H9 (cell line): ENCODE data around the gene MBD5. TPM values are rescaled to one million over a fixed set of nuclear protein-coding genes. Genes with fewer than 3 reads are reported as not detected.

Experiments
- DNase-seq: peaks from one replicate; pipeline ENCODE4 v3.0.0-alpha.2; 2017
- H2AFZ ChIP-seq: one replicate; pipeline ENCODE4 v1.6.1; 2013; ENCODE audit warnings: mild to moderate bottlenecking, low read length, control low read depth, moderate library complexity
- H2AK5ac ChIP-seq: 2 replicates; pipeline ENCODE4 v1.6.1; 2013; ENCODE audit warnings: low read length, control low read depth, mixed read lengths; ENCODE audit not compliant: insufficient read length
- H2BK120ac ChIP-seq: one replicate; pipeline ENCODE4 v1.6.1; 2013; ENCODE audit warnings: low read depth, mild to moderate bottlenecking, low read length, control low read depth, inconsistent platforms; ENCODE audit not compliant: poor library complexity, severe bottlenecking
- H2BK12ac ChIP-seq: 2 replicates; pipeline ENCODE4 v1.6.1; 2013; ENCODE audit warnings: low read length, control low read depth, mixed read lengths, low read depth; ENCODE audit not compliant: insufficient read length
- H2BK15ac ChIP-seq: 2 replicates; pipeline ENCODE4 v1.6.1; 2013; ENCODE audit warnings: low read depth, low read length, control low read depth
- H2BK20ac ChIP-seq: one replicate; pipeline ENCODE4 v1.6.1; 2013; ENCODE audit warnings: low read depth, mild to moderate bottlenecking, low read length, control low read depth, inconsistent platforms; ENCODE audit not compliant: poor library complexity, severe bottlenecking
- H2BK5ac ChIP-seq: 2 replicates; pipeline ENCODE4 v1.6.1; 2013; ENCODE audit warnings: low read length, control low read depth, mixed read lengths; ENCODE audit not compliant: insufficient read length
- H3K14ac ChIP-seq: 2 replicates; pipeline ENCODE4 v1.6.1; 2013; ENCODE audit warnings: low read length, control low read depth; ENCODE audit not compliant: insufficient read depth
- H3K18ac ChIP-seq: 2 replicates; pipeline ENCODE4 v1.6.1; 2013; ENCODE audit warnings: low read depth, mild to moderate bottlenecking, mixed read lengths, low read length, control low read depth; ENCODE audit not compliant: insufficient read length
- H3K23ac ChIP-seq: 2 replicates; pipeline ENCODE4 v1.6.1; 2013; ENCODE audit warnings: low read length, control low read depth, mixed read lengths, low read depth; ENCODE audit not compliant: insufficient read length
- H3K23me2 ChIP-seq: 2 replicates; pipeline ENCODE4 v1.6.1; 2013; ENCODE audit warnings: low read depth, mild to moderate bottlenecking, mixed read lengths, low read length, control low read depth; ENCODE audit not compliant: insufficient read length, poor library complexity, severe bottlenecking
- H3K27ac ChIP-seq: 2 replicates; pipeline ENCODE4 v1.5.1; 2013; ENCODE audit warnings: low read length, control low read depth, mixed read lengths, low read depth; ENCODE audit not compliant: insufficient read length
- H3K27me3 ChIP-seq: 2 replicates; pipeline ENCODE4 v1.6.1; 2013; ENCODE audit warnings: low read length, control low read depth, inconsistent platforms; ENCODE audit not compliant: insufficient read depth
- H3K4ac ChIP-seq: 2 replicates; pipeline ENCODE4 v1.6.1; 2013; ENCODE audit warnings: low read depth, mild to moderate bottlenecking, control low read depth, inconsistent platforms, low read length, moderate library complexity
- H3K4me1 ChIP-seq: 2 replicates; pipeline ENCODE4 v1.6.1; 2013; ENCODE audit warnings: low read length, control low read depth, inconsistent platforms; ENCODE audit not compliant: insufficient read depth
- H3K4me2 ChIP-seq: 2 replicates; pipeline ENCODE4 v1.6.1; 2013; ENCODE audit warnings: low read length, control low read depth, mixed read lengths; ENCODE audit not compliant: insufficient read length, insufficient read depth
- H3K56ac ChIP-seq: 2 replicates; pipeline ENCODE4 v1.6.1; 2013; ENCODE audit warnings: low read depth, mild to moderate bottlenecking, mixed read lengths, low read length, control low read depth; ENCODE audit not compliant: insufficient read length
- H3K79me1 ChIP-seq: 2 replicates; pipeline ENCODE4 v1.6.1; 2013; ENCODE audit warnings: low read depth, mild to moderate bottlenecking, moderate library complexity, low read length, control low read depth, inconsistent platforms; ENCODE audit not compliant: insufficient read depth, poor library complexity, severe bottlenecking
- H3K79me2 ChIP-seq: 2 replicates; pipeline ENCODE4 v1.6.1; 2013; ENCODE audit warnings: low read length, control low read depth, inconsistent platforms; ENCODE audit not compliant: insufficient read depth
- H3K9ac ChIP-seq: 2 replicates; pipeline ENCODE4 v1.6.1; 2013; ENCODE audit warnings: low read length, control low read depth, mixed read lengths; ENCODE audit not compliant: insufficient read length; ENCODE audit errors: extremely low read depth
- H3K9me3 ChIP-seq: one replicate; pipeline ENCODE4 v1.6.1; 2013; ENCODE audit warnings: low read depth, low read length, inconsistent platforms; ENCODE audit not compliant: control insufficient read depth
- H3T11ph ChIP-seq: one replicate; pipeline ENCODE4 v1.6.1; 2013; ENCODE audit warnings: mild to moderate bottlenecking, low read length, control low read depth, inconsistent platforms
- H4K20me1 ChIP-seq: one replicate; pipeline ENCODE4 v1.6.1; 2013; ENCODE audit not compliant: control insufficient read depth, insufficient read length, insufficient read depth
- H4K5ac ChIP-seq: 2 replicates; pipeline ENCODE4 v1.6.1; 2013; ENCODE audit warnings: low read depth, mild to moderate bottlenecking, mixed read lengths, low read length, control low read depth; ENCODE audit not compliant: insufficient read length
- H4K8ac ChIP-seq: replicated peaks from 2 replicates; pipeline ENCODE4 v1.6.1; 2013; ENCODE audit warnings: low read length, control low read depth, mixed read lengths, low read depth; ENCODE audit not compliant: insufficient read length
- H4K91ac ChIP-seq: 2 replicates; pipeline ENCODE4 v1.6.1; 2013; ENCODE audit warnings: low read depth, mild to moderate bottlenecking, moderate library complexity, mixed read lengths, low read length, control low read depth; ENCODE audit not compliant: insufficient read length
- H3K27ac Mint-ChIP-seq, 3 experiments: 2 replicates in 2 of 3; 3 replicates in 1 of 3; pipeline ENCODE4 v1.8.0; 2020 to 2021; ENCODE audit warnings: mixed read lengths in 3 of 3, mild to moderate bottlenecking in 1 of 3, moderate library complexity in 1 of 3
- H3K27me3 Mint-ChIP-seq: 2 replicates; pipeline ENCODE4 v1.8.0; 2021; ENCODE audit warnings: low read depth, mild to moderate bottlenecking, moderate library complexity, mixed read lengths
- H3K36me3 Mint-ChIP-seq, 3 experiments: 2 replicates in 2 of 3; 3 replicates in 1 of 3; pipeline ENCODE4 v1.8.0; 2020 to 2021; ENCODE audit warnings: low read depth in 3 of 3, mixed read lengths in 3 of 3; ENCODE audit not compliant: insufficient read depth in 1 of 3
- H3K4me1 Mint-ChIP-seq, 2 experiments: 2 replicates each; pipeline ENCODE4 v1.8.0; 2020; ENCODE audit warnings: mixed read lengths in 2 of 2
- H3K4me3 Mint-ChIP-seq, 2 experiments: 2 replicates in 1 of 2; 3 replicates in 1 of 2; pipeline ENCODE4 v1.8.0; 2020 to 2021; ENCODE audit warnings: mild to moderate bottlenecking in 2 of 2, mixed read lengths in 2 of 2, moderate library complexity in 1 of 2
- H3K9me3 Mint-ChIP-seq, 2 experiments: 2 replicates in 1 of 2; 3 replicates in 1 of 2; pipeline ENCODE4 v1.8.0; 2020; ENCODE audit warnings: mild to moderate bottlenecking in 2 of 2, mixed read lengths in 2 of 2, moderate library complexity in 1 of 2
- CTCF ChIP-seq: fragments of 200-600 bp; sonication (generic); conservative IDR thresholded peaks from 3 replicates; pipeline ENCODE4 v1.8.0; 2021; ENCODE audit warnings: antibody characterized with exemption, mild to moderate bottlenecking
- WGBS: extraction: QIAGEN DNeasy Blood & Tissue Kit; methylation state at CpG from one replicate; pipeline ENCODE4 v1.1.7; 2013; ENCODE audit warnings: missing lambda C conversion rate, low lambda C conversion rate, mixed read lengths; ENCODE audit not compliant: insufficient read length; ENCODE audit errors: extremely low coverage; 5-methylcytosine and 5-hydroxymethylcytosine counted together
- total RNA-seq: library from RNA; stranded (reverse); gene quantifications from 2 replicates; pipeline ENCODE4 v1.2.1, GENCODE V29; 2021

MBD5 gene
- total RNA-seq, 1 experiment from 2014 or later = 23.1 TPM

GRCh38 chr2:148026573-148026972 is 5.7 kb downstream of the MBD5 start:
- no peak overlapping the region for H2BK20ac ChIP-seq
- H2AFZ ChIP-seq = no peak overlapping the region
- Mint-ChIP-seq H3K4me1 (peaks cover 13 to 17% of the 10 kb centered on the region in 2 experiments), H3K27me3 (no peaks in the 10 kb centered on the region), H3K9me3 (no peaks in the 10 kb centered on the region), H3K4me3 (no peak overlapping the region), H3K36me3 (no peaks in the 10 kb centered on the region), H3K27ac (peak overlapping the region in 1 of 3 experiments; percentile 28; a peak in 1 of 7 replicates)
- no peak overlapping the region for H3T11ph ChIP-seq
- H2BK120ac ChIP-seq = no peak overlapping the region
- no peak overlapping the region for H2BK12ac ChIP-seq
- H3K14ac ChIP-seq = no peak overlapping the region
- no peaks in the 10 kb centered on the region for H4K20me1 ChIP-seq
- no peak overlapping the region for H3K23ac ChIP-seq
- H4K91ac ChIP-seq = no peak overlapping the region
- no peak overlapping the region for H3K27ac ChIP-seq
- peaks cover 3% of the 10 kb centered on the region for H3K79me1 ChIP-seq
- no peak overlapping the region for H4K5ac ChIP-seq
- no peak overlapping the region for H2AK5ac ChIP-seq
- no peaks in the 10 kb centered on the region for H3K4me1 ChIP-seq
- no CpG with 5 or more reads among the region's 2 CpGs for WGBS
- no peak for TF ChIP-seq CTCF
- no peak overlapping the region for H3K4ac ChIP-seq
- peaks cover 5% of the 10 kb centered on the region for H3K23me2 ChIP-seq
- H3K79me2 ChIP-seq = peaks cover 16% of the 10 kb centered on the region; the same call in 1 of the 2 replicates
- no peak overlapping the region for H3K56ac ChIP-seq
- H3K27me3 ChIP-seq = no peaks in the 10 kb centered on the region
- no peak overlapping the region for H2BK5ac ChIP-seq
- H3K4me2 ChIP-seq = no peak overlapping the region
- H3K18ac ChIP-seq = no peak overlapping the region
- no peak overlapping the region for H3K9ac ChIP-seq
- H3K9me3 ChIP-seq = no peaks in the 10 kb centered on the region
- no peak overlapping the region for H4K8ac ChIP-seq
- H2BK15ac ChIP-seq = no peak overlapping the region
- DNase-seq = no peak
